Activated CD4-positive, alpha-beta T cell treated with anti-CD3 and anti-CD28 coated beads, Interleukin-2, amount 10 ng/mL, durations not matched to agents 7 days and 5 days (primary cell): Measurements from ENCODE around the gene NCOA5. TPM values are rescaled to one million over a fixed set of nuclear protein-coding genes. Genes with fewer than 3 reads are reported as not detected.

ENCODE experiments used
- CTCF ChIA-PET: fragments of 350-600 bp; sonication (Branson Sonifier 250); formaldehyde crosslinking; loops from one replicate; lab custom pipeline; 2021; ENCODE audit warnings: antibody characterized with exemption; lab: Charles Lee
- POLR2A ChIA-PET: fragments of 350-600 bp; sonication (Branson Sonifier 250); formaldehyde crosslinking; loops from one replicate; lab custom pipeline; 2021; ENCODE audit warnings: antibody characterized with exemption; lab: Charles Lee
- DNase-seq: peaks from one replicate; pipeline ENCODE4 v3.0.0-alpha.2; 2020
- H3K27ac Mint-ChIP-seq: one replicate; pipeline ENCODE4 v1.8.0; 2021; ENCODE audit warnings: mild to moderate bottlenecking, moderate library complexity, mixed read lengths
- H3K27me3 Mint-ChIP-seq: one replicate; pipeline ENCODE4 v1.8.0; 2021; ENCODE audit warnings: mixed read lengths
- H3K36me3 Mint-ChIP-seq: one replicate; pipeline ENCODE4 v1.8.0; 2021; ENCODE audit warnings: low read depth, mixed read lengths
- H3K4me1 Mint-ChIP-seq: one replicate; pipeline ENCODE4 v1.8.0; 2021; ENCODE audit warnings: mixed read lengths
- H3K4me3 Mint-ChIP-seq: one replicate; pipeline ENCODE4 v1.8.0; 2021; ENCODE audit warnings: mild to moderate bottlenecking, moderate library complexity, mixed read lengths
- H3K9me3 Mint-ChIP-seq: one replicate; pipeline ENCODE4 v1.8.0; 2021; ENCODE audit warnings: mixed read lengths
- total RNA-seq, 2 experiments: library from RNA; stranded (reverse); gene quantifications; one replicate each; pipeline ENCODE4 v1.2.3, GENCODE V29; 2021

NCOA5 gene
- total RNA-seq, 2 experiments from 2014 or later = 30.9 to 35.0 TPM

DNA sequence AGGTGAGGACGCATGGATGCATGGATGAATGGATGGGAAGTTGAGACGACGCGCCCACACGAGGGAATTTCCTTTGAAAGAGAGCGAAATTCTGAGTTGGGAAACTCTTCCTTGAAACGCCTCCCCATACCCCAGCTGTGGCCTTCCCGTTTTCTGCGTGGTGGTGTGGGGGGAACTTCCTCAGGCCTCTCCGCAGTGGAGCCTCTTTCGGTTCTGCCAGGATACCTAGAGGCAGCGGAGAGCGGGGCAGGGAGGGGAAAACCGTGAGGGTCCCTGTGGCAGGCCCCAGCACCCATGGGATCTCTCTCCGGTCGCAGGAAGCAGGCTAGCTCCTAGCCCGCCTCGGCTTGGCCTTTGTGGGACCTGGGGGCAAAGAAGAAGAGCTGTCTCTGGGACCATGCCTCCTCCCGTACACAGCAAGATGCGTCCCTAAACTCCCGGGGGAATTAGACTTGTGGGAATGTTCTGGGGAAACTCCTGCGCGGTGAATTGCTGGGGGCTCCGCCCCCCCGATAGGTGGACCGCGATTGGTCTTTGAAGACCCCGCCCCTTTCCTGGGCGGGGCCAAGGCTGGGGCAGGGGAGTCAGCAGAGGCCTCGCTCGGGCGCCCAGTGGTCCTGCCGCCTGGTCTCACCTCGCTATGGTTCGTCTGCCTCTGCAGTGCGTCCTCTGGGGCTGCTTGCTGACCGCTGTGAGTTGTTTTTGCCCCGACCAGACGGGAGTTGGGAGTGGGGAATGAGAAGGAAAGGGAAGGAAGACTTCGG, 28.1 kb upstream of the NCOA5 start, which contains the start of gene CD40:
TSS of gene CD40 (plus strand) at position 611 of the 764 bp plus-strand sequence. CDS start at position 641, 30 bp downstream.
- POLR2A ChIA-PET = interaction anchor here (0.7 kb wide), 1 partner anchor 396 kb away, joined by 3 read pairs; the partner anchor contains the start of gene ZNF334
- CTCF ChIA-PET = interaction anchor here (0.9 kb wide), 1 partner anchor 95 kb away, joined by 3 read pairs; no protein-coding TSS in a partner anchor
- peak; percentile 59 for DNase-seq
- peak within 1 kb of the TSS; percentile 77 for H3K4me3 Mint-ChIP-seq
- peaks cover 25% of the 10 kb centered on the region for H3K4me1 Mint-ChIP-seq
- peaks cover 21% of the 10 kb centered on the region for H3K27me3 Mint-ChIP-seq
- H3K9me3 Mint-ChIP-seq = no peaks in the 10 kb centered on the region
- no peak within 1 kb of the TSS for H3K27ac Mint-ChIP-seq
- H3K36me3 Mint-ChIP-seq = no peaks in the 10 kb centered on the region

GRCh38 chr20:46114449-46114848, 24.7 kb upstream of the NCOA5 start:
- no peak for DNase-seq
- no peaks in the 10 kb centered on the region for H3K9me3 Mint-ChIP-seq
- H3K4me1 Mint-ChIP-seq = peaks cover 22% of the 10 kb centered on the region
- ChIA-PET CTCF (interaction anchor here (0.8 kb wide), 1 partner anchor 25 kb away, joined by 3 read pairs; no protein-coding TSS in a partner anchor), POLR2A (no interaction called here)
- H3K36me3 Mint-ChIP-seq = no peaks in the 10 kb centered on the region
- no peak overlapping the region for H3K27ac Mint-ChIP-seq
- H3K4me3 Mint-ChIP-seq = no peak overlapping the region
- H3K27me3 Mint-ChIP-seq = peaks cover 34% of the 10 kb centered on the region

- no peak overlapping the region for H3K27ac Mint-ChIP-seq
- no peak overlapping the region for H3K4me3 Mint-ChIP-seq
- no peaks in the 10 kb centered on the region for H3K9me3 Mint-ChIP-seq
- CTCF ChIA-PET = no interaction called here
- peaks cover 40% of the 10 kb centered on the region for H3K27me3 Mint-ChIP-seq
- POLR2A ChIA-PET = no interaction called here
- H3K4me1 Mint-ChIP-seq = peaks cover 17% of the 10 kb centered on the region
- no peak for DNase-seq
- no peaks in the 10 kb centered on the region for H3K36me3 Mint-ChIP-seq
Measured at GRCh38 chr20:46113113-46113470, 23.3 kb upstream of the NCOA5 start.

- Mint-ChIP-seq H3K9me3 (no peaks in the 10 kb centered on the region), H3K36me3 (no peaks in the 10 kb centered on the region), H3K27me3 (peaks cover 39% of the 10 kb centered on the region), H3K27ac (no peak overlapping the region), H3K4me1 (peaks cover 13% of the 10 kb centered on the region), H3K4me3 (no peak overlapping the region)
- DNase-seq = no peak
- ChIA-PET CTCF (no interaction called here), POLR2A (no interaction called here)
Measured at GRCh38 chr20:46112430-46113112, 22.8 kb upstream of the NCOA5 start.

GRCh38 chr20:46111836-46112212, 22.1 kb upstream of the NCOA5 start:
- no peaks in the 10 kb centered on the region for H3K36me3 Mint-ChIP-seq

GRCh38 chr20:46111028-46111835, 21.5 kb upstream of the NCOA5 start:
- Mint-ChIP-seq H3K4me1 (peaks cover 11% of the 10 kb centered on the region), H3K27ac (no peak overlapping the region), H3K9me3 (no peaks in the 10 kb centered on the region), H3K27me3 (peaks cover 46% of the 10 kb centered on the region), H3K36me3 (no peaks in the 10 kb centered on the region), H3K4me3 (no peak overlapping the region)
- ChIA-PET CTCF (no interaction called here), POLR2A (no interaction called here)
- peak; percentile 16 for DNase-seq

More at GRCh38 chr20:46111836-46112212, 22.1 kb upstream of the NCOA5 start:
- Mint-ChIP-seq H3K27me3 (peaks cover 46% of the 10 kb centered on the region), H3K27ac (no peak overlapping the region), H3K9me3 (no peaks in the 10 kb centered on the region), H3K4me1 (peaks cover 11% of the 10 kb centered on the region), H3K4me3 (no peak overlapping the region)
- ChIA-PET POLR2A (no interaction called here), CTCF (no interaction called here)
- no peak for DNase-seq

- H3K27me3 Mint-ChIP-seq = peaks cover 47% of the 10 kb centered on the region
Measured at GRCh38 chr20:46108976-46109375, 19.2 kb upstream of the NCOA5 start.

GRCh38 chr20:46108435-46108841, 18.7 kb upstream of the NCOA5 start:
- Mint-ChIP-seq H3K27me3 (peaks cover 46% of the 10 kb centered on the region), H3K27ac (no peak overlapping the region), H3K4me1 (peaks cover 11% of the 10 kb centered on the region), H3K9me3 (no peaks in the 10 kb centered on the region), H3K4me3 (no peak overlapping the region), H3K36me3 (no peaks in the 10 kb centered on the region)
- CTCF ChIA-PET = no interaction called here
- POLR2A ChIA-PET = no interaction called here
- no peak for DNase-seq

More at GRCh38 chr20:46108976-46109375, 19.2 kb upstream of the NCOA5 start:
- CTCF ChIA-PET = no interaction called here
- DNase-seq = no peak
- H3K36me3 Mint-ChIP-seq = no peaks in the 10 kb centered on the region
- H3K27ac Mint-ChIP-seq = no peak overlapping the region
- POLR2A ChIA-PET = no interaction called here
- H3K9me3 Mint-ChIP-seq = no peaks in the 10 kb centered on the region
- no peak overlapping the region for H3K4me3 Mint-ChIP-seq
- H3K4me1 Mint-ChIP-seq = peaks cover 11% of the 10 kb centered on the region

- H3K27me3 Mint-ChIP-seq = peaks cover 53% of the 10 kb centered on the region
- no peak overlapping the region for H3K4me3 Mint-ChIP-seq
- H3K4me1 Mint-ChIP-seq = peaks cover 11% of the 10 kb centered on the region
- ChIA-PET CTCF (no interaction called here), POLR2A (interaction anchor here (0.6 kb wide), 1 partner anchor 45 kb away, joined by 4 read pairs; no protein-coding TSS in a partner anchor)
- no peaks in the 10 kb centered on the region for H3K9me3 Mint-ChIP-seq
- H3K27ac Mint-ChIP-seq = no peak overlapping the region
- no peak for DNase-seq
- H3K36me3 Mint-ChIP-seq = no peaks in the 10 kb centered on the region
Measured at GRCh38 chr20:46107061-46107460, 17.3 kb upstream of the NCOA5 start.

GRCh38 chr20:46104262-46104661, 14.5 kb upstream of the NCOA5 start:
- ChIA-PET POLR2A (interaction anchor here (0.6 kb wide), 1 partner anchor 13 kb away, joined by 3 read pairs; no protein-coding TSS in a partner anchor), CTCF (no interaction called here)
- Mint-ChIP-seq H3K4me3 (no peak overlapping the region), H3K27me3 (peaks cover 54% of the 10 kb centered on the region), H3K4me1 (peaks cover 4% of the 10 kb centered on the region), H3K36me3 (peaks cover 1% of the 10 kb centered on the region), H3K9me3 (no peaks in the 10 kb centered on the region), H3K27ac (no peak overlapping the region)
- no peak for DNase-seq

DNA sequence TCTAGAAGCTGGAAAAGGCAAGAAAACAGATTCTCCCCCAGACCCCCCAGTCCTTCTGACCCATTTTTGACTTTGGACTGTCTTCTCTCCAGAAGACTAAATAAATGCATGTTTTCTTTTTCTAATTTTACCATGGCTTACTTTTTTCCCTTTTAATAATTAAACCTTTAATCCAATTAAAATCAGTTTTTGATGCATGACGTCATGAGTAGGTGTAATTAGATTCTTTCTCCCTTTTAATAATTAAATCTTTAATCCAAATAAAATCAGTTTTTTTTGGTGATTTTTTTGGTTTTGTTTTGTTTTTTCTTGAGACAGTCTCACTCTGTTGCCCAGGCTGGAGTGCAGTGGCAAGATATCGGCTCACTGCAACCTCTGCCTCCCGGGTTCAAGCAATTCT, 13.2 kb upstream of the NCOA5 start:
- no peak overlapping the region for H3K4me3 Mint-ChIP-seq
- no peaks in the 10 kb centered on the region for H3K9me3 Mint-ChIP-seq
- peaks cover 1% of the 10 kb centered on the region for H3K36me3 Mint-ChIP-seq
- H3K27me3 Mint-ChIP-seq = peaks cover 60% of the 10 kb centered on the region
- DNase-seq = no peak
- ChIA-PET POLR2A (no interaction called here), CTCF (interaction anchor here (0.9 kb wide), 1 partner anchor 30 kb away, joined by 3 read pairs; no protein-coding TSS in a partner anchor)
- no peak overlapping the region for H3K27ac Mint-ChIP-seq
- H3K4me1 Mint-ChIP-seq = no peaks in the 10 kb centered on the region

DNA sequence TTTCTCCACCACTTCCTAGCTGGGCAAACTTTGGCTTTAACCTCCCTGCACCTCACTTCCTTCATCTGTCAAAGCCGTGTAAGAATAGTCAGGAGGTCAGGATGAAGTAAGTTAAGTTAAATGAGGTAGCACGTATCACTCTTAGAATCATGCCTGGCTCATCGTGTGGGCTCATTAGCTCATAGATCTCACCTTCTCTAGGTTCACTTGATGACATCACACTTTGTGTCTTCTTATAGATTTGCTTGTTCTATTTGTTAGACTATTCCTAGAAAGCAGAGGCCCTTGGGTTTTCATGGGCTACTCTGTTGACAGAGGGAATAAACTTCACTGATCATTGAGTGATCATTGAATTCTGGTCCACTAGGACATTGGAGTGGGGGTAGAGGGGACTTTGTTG, 12.2 kb upstream of the NCOA5 start:
- CTCF ChIA-PET = interaction anchor here (0.9 to 1.2 kb wide), 2 partner anchors 21 to 31 kb away, joined by 3 read pairs; no protein-coding TSS in a partner anchor
- no peaks in the 10 kb centered on the region for H3K4me1 Mint-ChIP-seq
- POLR2A ChIA-PET = no interaction called here
- H3K4me3 Mint-ChIP-seq = no peak overlapping the region
- H3K27ac Mint-ChIP-seq = no peak overlapping the region
- DNase-seq = no peak
- no peaks in the 10 kb centered on the region for H3K9me3 Mint-ChIP-seq
- H3K27me3 Mint-ChIP-seq = peaks cover 53% of the 10 kb centered on the region
- peaks cover 1% of the 10 kb centered on the region for H3K36me3 Mint-ChIP-seq
